PC-9 (cell line): ENCODE results near the gene ELAVL3. TPM values are rescaled to one million over a fixed set of nuclear protein-coding genes. Genes with fewer than 3 reads are reported as not detected.

Source experiments
- BruUV-seq: library from RNA; stranded (reverse); fragments of 400-500 nt; replicated peaks from 2 replicates; lab custom pipeline; 2021; lab: Mats Ljungman, UMichigan
- CTCF ChIA-PET: fragments of 300-600 bp; sonication (Branson Sonifier 250); formaldehyde crosslinking; loops from one replicate; lab custom pipeline; 2022; ENCODE audit warnings: antibody characterized with exemption; lab: Charles Lee
- POLR2A ChIA-PET: fragments of 300-600 bp; sonication (Branson Sonifier 250); formaldehyde crosslinking; loops from one replicate; lab custom pipeline; 2022; ENCODE audit warnings: antibody characterized with exemption; ENCODE audit not compliant: unreplicated experiment; lab: Charles Lee
- DNase-seq, 2 experiments: peaks; one replicate each; pipeline versions ENCODE4 v3.0.0 to v3.0.0-alpha.2; 2015 to 2022; ENCODE audit warnings: mixed read lengths in 1 of 2
- H2AFZ ChIP-seq: fragments of 200-600 bp; sonication (generic); 2 replicates; pipeline ENCODE4 v1.8.1; 2017; ENCODE audit warnings: antibody characterized with exemption
- H3F3A ChIP-seq: fragments of 200-600 bp; sonication (generic); 2 replicates; pipeline ENCODE4 v1.8.1; 2017; ENCODE audit warnings: antibody characterized with exemption, mild to moderate bottlenecking, low read depth; ENCODE audit not compliant: insufficient read depth
- H3K27ac ChIP-seq: fragments of 200-600 bp; sonication (generic); 2 replicates; pipeline ENCODE4 v1.6.1; 2016; ENCODE audit warnings: mixed run types
- H3K27me3 ChIP-seq: fragments of 200-600 bp; sonication (generic); 2 replicates; pipeline ENCODE4 v1.6.1; 2016; ENCODE audit warnings: low read depth, mixed run types; ENCODE audit not compliant: insufficient read depth
- H3K36me3 ChIP-seq: fragments of 200-600 bp; sonication (generic); 2 replicates; pipeline ENCODE4 v1.6.1; 2016; ENCODE audit warnings: low read depth, mixed run types
- H3K4me1 ChIP-seq: fragments of 200-600 bp; sonication (generic); replicated peaks from 2 replicates; pipeline ENCODE4 v1.6.1; 2016; ENCODE audit warnings: mixed run types; ENCODE audit not compliant: insufficient read depth
- H3K4me2 ChIP-seq: fragments of 200-600 bp; sonication (generic); 2 replicates; pipeline ENCODE4 v1.6.1; 2017; ENCODE audit warnings: mixed run types
- H3K4me3 ChIP-seq: fragments of 200-600 bp; sonication (generic); 2 replicates; pipeline ENCODE4 v1.6.1; 2016; ENCODE audit warnings: mixed run types
- H3K79me2 ChIP-seq: fragments of 200-600 bp; sonication (generic); 2 replicates; pipeline ENCODE4 v1.6.1; 2017; ENCODE audit warnings: low read depth, mixed run types
- H3K9me2 ChIP-seq: fragments of 200-600 bp; sonication (generic); 2 replicates; pipeline ENCODE4 v1.8.1; 2017; ENCODE audit warnings: mild to moderate bottlenecking; ENCODE audit not compliant: insufficient read depth
- H3K9me3 ChIP-seq: fragments of 200-600 bp; sonication (generic); 2 replicates; pipeline ENCODE4 v1.8.1; 2016; ENCODE audit warnings: low read depth; ENCODE audit not compliant: insufficient read depth
- H4K20me1 ChIP-seq: fragments of 200-600 bp; sonication (generic); 2 replicates; pipeline ENCODE4 v1.8.1; 2017; ENCODE audit not compliant: insufficient read depth
- CTCF ChIP-seq: fragments of 200-600 bp; sonication (generic); conservative IDR thresholded peaks from 2 replicates; pipeline ENCODE4 v1.6.1; 2017; ENCODE audit warnings: mixed run types, antibody characterized with exemption, mild to moderate bottlenecking, moderate library complexity
- EZH2 ChIP-seq: fragments of 200-600 bp; sonication (generic); IDR thresholded peaks from 2 replicates; pipeline ENCODE4 v1.8.0; 2017; ENCODE audit warnings: antibody characterized with exemption, low read depth
- intact Hi-C: fragments of 100-400 bp; cut with micrococcal nuclease; formaldehyde crosslinking; loops from one replicate; pipeline ENCODE4 v1.10.0; 2022; ENCODE audit not compliant: unreplicated experiment
- total RNA-seq: library from RNA; stranded (reverse); gene quantifications from 2 replicates; pipeline ENCODE4 v1.2.3, GENCODE V29; 2021

The ELAVL3 gene
- total RNA-seq, 1 experiment from 2014 or later: not detected

- H3K9me2 ChIP-seq: no peaks in the 10 kb centered on the region
- H3K27ac ChIP-seq: peak within 1 kb of the TSS; percentile 81
- no peak for TF ChIP-seq CTCF
- no peak for TF ChIP-seq EZH2
- peaks cover 35% of the 10 kb centered on the region for H3F3A ChIP-seq
- peak within 1 kb of the TSS; percentile 74 for H2AFZ ChIP-seq
- H3K36me3 ChIP-seq: no peaks in the 10 kb centered on the region
- DNase-seq: peak; percentile 97 to 99
- H3K9me3 ChIP-seq: no peaks in the 10 kb centered on the region
- H3K79me2 ChIP-seq: peaks cover 26% of the 10 kb centered on the region
- H3K4me1 ChIP-seq: peaks cover 27% of the 10 kb centered on the region
- CTCF ChIA-PET: interaction anchor here (0.6 to 0.7 kb wide), 2 partner anchors 15 to 156 kb away, joined by 3 to 4 read pairs; no protein-coding TSS in a partner anchor
- peaks cover 11% of the 10 kb centered on the region; the same call in 1 of the 2 replicates for H4K20me1 ChIP-seq
- BruUV-seq: no TSS peak
- intact Hi-C loops: loop anchor here (1.0 kb wide), 1 partner anchor 23 kb away; the partner anchor contains the start of gene ZNF653
- no peaks in the 10 kb centered on the region for H3K27me3 ChIP-seq
- POLR2A ChIA-PET: interaction anchor here (0.5 to 0.6 kb wide), 4 partner anchors 110 to 1418 kb away, joined by 3 to 7 read pairs (median 4); partner anchors contain the start of genes CCDC159 and TMEM205
- peak within 1 kb of the TSS; percentile 70 for H3K4me3 ChIP-seq
- peak within 1 kb of the TSS; percentile 96 for H3K4me2 ChIP-seq
Observed at GRCh38 chr19:11528551-11529341, 47.9 kb upstream of the ELAVL3 start, which contains the start of gene ECSIT. Gene ECSIT (minus strand): TSS chr19:11529134. CDS start chr19:11519170, 9,964 bp downstream.

- Histone ChIP-seq H3K4me2 (no peak overlapping the region), H3K4me1 (no peaks in the 10 kb centered on the region), H3K9me2 (no peaks in the 10 kb centered on the region), H3K27me3 (no peaks in the 10 kb centered on the region), H3K79me2 (no peaks in the 10 kb centered on the region), H2AFZ (no peak overlapping the region), H3K9me3 (no peaks in the 10 kb centered on the region), H3K36me3 (no peaks in the 10 kb centered on the region), H4K20me1 (peaks cover 4% of the 10 kb centered on the region; the same call in 1 of the 2 replicates), H3K27ac (no peak overlapping the region), H3K4me3 (no peak overlapping the region), H3F3A (peaks cover 3% of the 10 kb centered on the region; the same call in 1 of the 2 replicates)
- CTCF ChIA-PET: no interaction called here
- POLR2A ChIA-PET: interaction anchor here (0.7 kb wide), 1 partner anchor 105 kb away, joined by 4 read pairs; no protein-coding TSS in a partner anchor
- TF ChIP-seq EZH2 (no peak), CTCF (no peak)
- intact Hi-C loops: no loop called here
- DNase-seq: no peak
- no TSS peak for BruUV-seq
Observed at GRCh38 chr19:11519138-11519537, 38.3 kb upstream of the ELAVL3 start.

- H3K4me2 ChIP-seq: no peak overlapping the region
- H3K4me3 ChIP-seq: no peak overlapping the region
- H3F3A ChIP-seq: peaks cover 3% of the 10 kb centered on the region; the same call in 1 of the 2 replicates
- no peak for DNase-seq
- no peaks in the 10 kb centered on the region for H3K27me3 ChIP-seq
- no peak overlapping the region for H2AFZ ChIP-seq
- CTCF ChIA-PET: interaction anchor here (0.6 kb wide), 1 partner anchor 15 kb away, joined by 4 read pairs; the partner anchor contains the start of gene ECSIT
- no peaks in the 10 kb centered on the region for H3K9me3 ChIP-seq
- intact Hi-C loops: no loop called here
- no peaks in the 10 kb centered on the region for H3K4me1 ChIP-seq
- POLR2A ChIA-PET: no interaction called here
- no peak overlapping the region for H3K27ac ChIP-seq
- no peaks in the 10 kb centered on the region for H3K79me2 ChIP-seq
- TF ChIP-seq EZH2 (no peak), CTCF (no peak)
- H3K36me3 ChIP-seq: no peaks in the 10 kb centered on the region
- no peaks in the 10 kb centered on the region for H3K9me2 ChIP-seq
- BruUV-seq: no TSS peak
- no peaks in the 10 kb centered on the region for H4K20me1 ChIP-seq
Observed at GRCh38 chr19:11513946-11514345, 33.1 kb upstream of the ELAVL3 start.
